Stimulated activated CD8-positive, alpha-beta memory T cell treated with anti-CD3 and anti-CD28 coated beads, Interleukin-12 subunit alpha, Interleukin-12 subunit beta, amount 100 ng/mL, for 4 hours (primary cell): Measurements from ENCODE around the gene CXCR6.
A peak's percentile ranks its signal among the peaks of the same experiment; 100 is the strongest.
"Not testable (repeated sequence)": the region's sequence is repeated elsewhere in the genome, so short reads cannot be mapped to it uniquely, and the experiment has no call there.

Experiments used
- DNase-seq: peaks from one replicate; pipeline ENCODE4 v3.0.0-alpha.2; 2020; ENCODE audit warnings: low read depth

CXCR6 gene

DNA sequence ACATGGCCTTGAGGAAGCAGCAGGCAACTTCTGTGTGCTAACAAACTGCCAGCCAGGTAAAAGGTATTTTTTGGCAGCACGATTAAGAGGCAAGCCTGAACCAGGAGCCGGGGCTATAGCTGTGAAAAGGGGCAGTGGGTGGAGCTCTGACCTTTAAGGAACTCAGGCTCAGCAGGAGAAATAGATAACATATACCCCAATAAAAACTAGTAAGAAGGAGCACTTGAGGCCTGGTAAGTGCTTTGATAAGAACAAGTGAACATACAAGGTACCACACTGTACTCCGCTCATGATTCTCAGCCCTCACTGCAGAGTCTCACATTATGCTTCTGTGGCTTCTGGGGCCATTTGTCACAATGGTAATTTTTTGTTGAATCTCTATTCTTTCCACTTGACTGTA lies 46.9 kb downstream of the CXCR6 start:
- DNase-seq = no peak

DNA sequence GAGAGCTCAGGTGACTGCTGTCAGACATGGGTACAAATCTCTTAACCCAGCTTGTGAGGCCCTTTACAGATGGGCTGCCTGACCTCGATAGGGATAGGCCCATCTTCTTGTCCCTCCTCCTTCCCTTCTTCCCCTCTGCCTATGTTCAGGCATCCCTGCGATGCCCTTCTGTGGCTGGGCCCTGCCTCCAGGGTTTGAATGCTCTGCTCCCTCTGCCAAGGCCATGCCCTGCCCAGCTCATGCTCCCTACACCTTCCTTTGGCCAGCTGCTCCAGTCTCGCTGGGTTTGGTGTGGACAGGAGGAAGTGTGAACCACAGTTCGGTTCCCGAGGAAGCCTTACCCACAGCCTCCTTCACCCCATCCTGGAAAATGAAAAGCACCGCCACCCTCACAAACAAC lies 48.1 kb downstream of the CXCR6 start:
- no peak for DNase-seq

- DNase-seq = no peak
These were observed 49.0 kb downstream of the CXCR6 start for GRCh38 chr3:45992133-45992729.

DNA sequence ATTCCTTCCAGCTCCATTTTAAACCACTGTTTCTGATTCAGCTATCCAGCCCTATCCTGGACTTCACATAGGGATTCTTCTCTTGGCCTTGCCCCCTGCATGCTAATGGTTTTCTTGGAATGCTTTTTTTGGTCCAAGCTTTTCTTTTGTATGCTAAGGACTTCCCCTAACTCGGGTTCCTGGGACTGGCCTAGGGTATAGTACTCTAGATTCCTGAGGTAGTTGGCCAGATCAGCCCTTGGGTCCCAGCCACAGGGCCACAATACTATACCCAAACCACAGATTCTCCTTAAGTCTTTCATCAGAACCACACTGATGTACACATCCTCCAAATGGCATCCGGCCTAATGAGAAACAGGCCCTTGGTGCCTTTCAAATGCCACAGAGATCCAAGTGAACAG lies 49.6 kb downstream of the CXCR6 start:
- DNase-seq = no peak

DNA sequence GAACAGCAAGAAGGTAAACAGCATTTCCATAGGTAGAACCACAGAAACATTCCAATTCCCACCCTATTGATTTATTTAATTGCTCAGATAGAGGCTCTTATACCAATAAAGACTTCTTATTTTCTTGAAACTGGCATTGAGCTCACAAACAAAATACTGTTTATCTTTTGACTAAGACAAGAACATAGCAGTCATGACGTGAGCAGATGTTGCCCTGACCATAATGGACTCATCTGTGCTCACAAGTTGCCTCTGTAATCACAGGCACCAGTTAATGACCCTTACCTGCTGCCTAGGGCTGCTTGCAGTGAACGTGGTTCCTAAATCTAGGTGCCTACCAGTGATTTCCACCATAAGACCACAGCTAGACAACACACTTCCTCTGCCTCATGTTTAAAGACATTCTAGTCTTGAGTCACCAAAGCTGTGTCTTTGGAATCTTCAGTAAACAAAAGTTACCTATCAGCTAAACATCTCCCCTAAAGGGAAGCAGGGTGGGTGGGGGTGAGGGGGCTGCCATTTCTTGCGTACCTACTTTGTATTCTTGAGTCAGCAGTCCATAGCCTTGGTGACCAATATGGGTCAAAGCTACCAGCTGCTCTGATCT lies 50.3 kb downstream of the CXCR6 start:
- no peak for DNase-seq

- peak; percentile 48 for DNase-seq
These were observed 51.4 kb downstream of the CXCR6 start for GRCh38 chr3:45994419-45995235.

DNA sequence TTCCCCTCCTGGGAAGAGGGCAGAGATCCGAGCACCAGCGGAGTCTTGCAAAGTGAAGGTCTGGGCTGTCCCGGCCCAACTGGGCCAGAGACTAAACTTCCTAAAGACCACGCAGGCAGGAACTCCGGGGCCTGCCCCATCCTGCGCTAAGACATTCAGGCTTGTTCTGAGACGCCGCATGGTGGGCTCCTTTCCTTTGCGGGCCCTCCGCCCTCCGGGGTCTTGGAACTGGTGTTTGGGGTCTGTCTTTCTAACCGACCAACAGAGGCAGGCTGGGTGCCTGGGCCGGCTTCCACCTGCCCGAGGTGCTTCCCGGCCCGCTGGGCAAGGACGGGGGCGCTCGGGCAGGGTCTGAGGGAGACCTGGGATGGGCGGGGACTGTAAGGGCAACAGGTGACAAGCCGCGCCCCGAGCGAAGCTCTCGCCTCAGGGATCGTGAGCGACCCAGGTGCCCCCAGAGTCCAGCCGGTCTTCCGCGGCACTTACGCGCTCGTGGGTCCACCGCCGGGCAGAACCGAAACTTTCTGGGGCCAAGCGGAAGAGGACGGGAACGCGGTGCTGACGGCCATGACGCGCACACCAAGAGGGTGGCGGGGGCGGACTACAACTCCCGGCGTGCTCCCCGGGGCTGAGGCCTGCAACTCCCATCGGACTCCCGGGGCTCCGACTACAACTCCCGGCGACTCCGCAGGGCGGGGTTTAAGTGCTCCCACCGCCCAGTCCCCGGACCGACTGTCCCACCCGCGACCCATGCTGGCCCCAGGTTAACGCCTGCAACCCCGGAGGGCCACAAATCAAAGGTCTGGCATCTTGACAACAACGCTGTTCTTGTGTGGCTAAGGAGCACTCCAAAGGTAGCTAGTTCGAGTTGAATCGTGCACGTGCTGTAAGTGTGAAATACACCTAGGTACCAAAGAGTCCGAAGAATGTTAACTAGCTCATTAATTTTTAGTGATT lies 52.2 kb downstream of the CXCR6 start, which contains the start of gene FYCO1:
TSS of gene FYCO1 (minus strand) at position 589 of the 957 bp plus-strand sequence. CDS start 10,914 bp downstream, outside the sequence.
- peak; percentile 83 for DNase-seq

- not testable (repeated sequence) for DNase-seq
These were observed 54.2 kb downstream of the CXCR6 start for GRCh38 chr3:45997499-45997898.

- no peak for DNase-seq
These were observed 54.7 kb downstream of the CXCR6 start for GRCh38 chr3:45997942-45998341.
